Fibroblast of peridontal ligament (primary cell): ENCODE results near the gene THUMPD3.

Experiments used
- DNase-seq: peaks from one replicate; pipeline ENCODE4 v3.0.0-alpha.2; 2010; ENCODE audit errors: extremely low read depth

The THUMPD3 gene

GRCh38 chr3:9397332-9397905, 34.6 kb downstream of the THUMPD3 start, which contains the start of gene SETD5:
Gene SETD5, plus strand, starts transcription at chr3:9397615. Its CDS starts 31,324 bp downstream, at chr3:9428939.
- peak; percentile 94 for DNase-seq

- DNase-seq, result peak; percentile 53
Observed at GRCh38 chr3:9397906-9398699, 35.2 kb downstream of the THUMPD3 start.

GRCh38 chr3:9398700-9399336, 36.0 kb downstream of the THUMPD3 start:
- peak; percentile 57 for DNase-seq

DNA sequence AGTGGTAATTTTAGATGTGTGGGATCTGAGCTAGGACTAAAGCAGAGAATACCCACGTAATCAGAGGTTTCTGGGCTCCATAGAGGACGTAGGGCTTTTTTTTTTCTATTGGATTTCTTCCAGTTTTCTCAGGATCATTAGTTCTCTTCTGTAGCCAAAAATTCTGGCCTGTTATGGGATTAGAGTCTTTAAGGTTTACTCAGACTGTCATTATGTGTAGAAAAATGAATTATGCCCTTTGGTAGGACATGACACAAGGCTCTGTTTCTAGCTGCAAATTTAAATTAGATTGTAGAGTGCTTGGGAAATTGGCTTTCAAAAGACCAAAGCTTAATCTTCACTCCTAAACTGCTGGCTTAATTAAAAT, 36.5 kb downstream of the THUMPD3 start:
- peak; percentile 66 for DNase-seq

DNA sequence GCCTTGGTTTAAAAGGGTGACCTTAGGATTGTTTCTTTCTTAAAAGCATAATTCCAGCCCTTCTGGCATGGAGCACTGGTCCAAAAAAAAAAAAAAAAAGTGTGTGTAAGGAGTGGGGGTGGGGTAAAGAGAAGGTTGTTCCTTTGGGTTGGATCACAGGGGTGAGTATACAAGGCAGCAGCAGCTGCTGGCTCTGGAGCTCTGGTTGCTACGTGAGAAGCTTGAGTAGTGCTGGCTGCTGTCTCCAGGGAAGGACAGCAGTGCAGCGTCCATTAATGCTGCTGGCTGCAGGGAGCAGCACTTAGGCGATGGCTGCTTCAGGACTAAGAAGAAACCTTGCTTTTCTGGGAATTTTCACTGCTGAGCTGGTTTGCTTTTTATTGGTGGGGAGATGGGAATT, 36.9 kb downstream of the THUMPD3 start:
- peak; percentile 94 for DNase-seq

DNA sequence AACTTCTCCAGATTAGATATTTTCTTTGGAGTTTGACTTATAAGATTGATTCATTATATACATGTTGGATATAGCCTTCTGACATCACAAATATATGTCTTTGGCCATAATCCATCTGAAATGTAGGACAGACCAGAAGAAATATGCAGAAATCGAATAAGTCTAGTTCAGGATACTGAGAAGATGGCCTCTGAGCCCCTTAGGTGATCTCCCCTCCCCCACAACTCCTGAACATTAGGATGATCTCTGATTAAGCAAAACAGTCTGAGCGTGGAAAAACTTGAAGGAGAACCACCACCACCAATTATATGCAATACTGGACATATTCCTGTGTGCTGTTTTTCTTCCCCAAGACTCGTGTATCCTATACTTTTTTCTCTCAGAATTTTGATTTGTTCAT, 37.8 kb downstream of the THUMPD3 start:
- DNase-seq, result no peak

GRCh38 chr3:9401986-9402385, 39.1 kb downstream of the THUMPD3 start:
- no peak for DNase-seq

GRCh38 chr3:9402410-9403228, 39.8 kb downstream of the THUMPD3 start:
- peak; percentile 51 for DNase-seq

DNA sequence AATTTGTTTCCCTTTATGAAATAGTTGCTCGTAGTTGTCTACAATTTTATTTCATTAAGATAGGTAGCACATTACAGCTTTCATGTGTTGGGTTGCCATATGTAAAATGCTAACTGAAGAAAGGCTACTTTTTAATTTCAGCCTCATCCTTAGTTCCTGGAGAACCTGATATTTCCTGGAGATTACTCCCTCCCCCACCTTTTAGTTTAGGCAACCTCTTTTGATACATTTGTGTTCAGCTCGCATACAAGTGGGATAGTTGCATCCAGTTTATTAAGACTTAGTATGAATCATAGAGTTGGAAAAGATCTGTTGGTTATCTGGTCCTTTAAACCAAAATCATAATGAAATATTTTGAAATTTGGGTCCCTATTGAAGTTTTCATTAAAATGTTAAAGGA, 40.6 kb downstream of the THUMPD3 start:
- no peak for DNase-seq

GRCh38 chr3:9404680-9405079, 41.8 kb downstream of the THUMPD3 start:
- DNase-seq, result no peak

DNA sequence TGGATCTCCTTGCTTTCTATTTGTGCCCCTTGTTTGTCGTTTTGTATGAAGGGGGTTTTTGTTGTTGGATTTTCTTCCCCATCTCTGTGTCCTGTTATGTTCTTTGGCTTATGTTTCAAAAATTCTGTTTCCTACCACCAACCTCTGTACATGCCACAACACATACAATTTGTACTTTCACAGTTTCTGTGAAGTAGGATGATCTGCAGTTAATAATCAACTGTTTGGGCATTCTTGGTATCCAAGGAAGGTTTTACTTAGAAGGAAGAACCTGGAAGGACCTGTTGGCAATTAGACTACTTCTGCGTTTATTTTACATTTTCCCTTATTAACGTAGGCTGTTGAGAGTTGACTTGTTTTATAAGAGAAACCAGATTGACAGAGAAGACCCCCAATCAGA, 42.9 kb downstream of the THUMPD3 start:
- no peak for DNase-seq

GRCh38 chr3:9406856-9407626, 44.2 kb downstream of the THUMPD3 start:
- no peak for DNase-seq

DNA sequence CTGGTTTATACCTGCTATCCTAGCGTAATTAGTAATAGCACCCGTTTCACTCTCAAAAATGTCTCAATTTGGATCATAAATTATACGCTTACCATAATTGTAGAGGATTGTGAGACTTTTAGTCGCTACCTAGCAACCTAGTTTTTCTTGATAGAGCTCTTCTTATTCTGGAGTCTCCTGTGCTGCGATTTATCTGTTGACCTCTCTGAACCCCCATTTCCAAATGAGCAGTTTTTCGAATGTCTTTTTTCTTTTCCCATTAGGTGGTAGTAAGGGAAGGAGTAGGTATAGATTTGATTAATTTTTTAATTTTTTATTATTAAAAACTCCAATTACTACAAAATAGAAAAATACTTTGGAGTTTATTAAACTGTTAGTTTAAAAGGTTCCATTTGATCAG, 45.2 kb downstream of the THUMPD3 start:
- no peak for DNase-seq

GRCh38 chr3:9408546-9408945, 45.7 kb downstream of the THUMPD3 start:
- DNase-seq, result peak; percentile 40

GRCh38 chr3:9409981-9410854, 47.4 kb downstream of the THUMPD3 start:
- no peak for DNase-seq

- no peak for DNase-seq
Observed at GRCh38 chr3:9411302-9411701, 48.4 kb downstream of the THUMPD3 start.

- no peak for DNase-seq
Observed at GRCh38 chr3:9412293-9412692, 49.4 kb downstream of the THUMPD3 start.

DNA sequence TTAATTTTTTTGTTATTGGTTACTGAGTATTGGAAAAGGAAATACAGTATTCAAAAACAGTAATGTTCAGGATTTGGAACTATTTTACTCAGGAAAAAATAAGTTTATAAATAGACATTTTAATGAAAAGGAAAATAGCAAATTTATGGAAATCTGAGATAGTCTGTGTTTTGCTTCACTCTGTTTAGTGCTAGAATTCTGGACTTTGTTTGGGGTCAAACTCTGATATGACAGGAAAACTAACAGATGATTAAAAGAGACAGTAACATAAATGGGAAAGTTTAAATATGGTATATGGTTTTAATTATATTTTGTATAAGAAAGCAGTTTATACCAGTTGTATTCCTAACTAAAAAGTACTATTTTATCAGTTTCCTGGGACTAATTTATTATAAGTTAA, 52.0 kb downstream of the THUMPD3 start:
- no peak for DNase-seq

- no peak for DNase-seq
Observed at GRCh38 chr3:9415485-9416138, 52.8 kb downstream of the THUMPD3 start.
